Right lobe of liver (tissue), 6 donors: ENCODE data around the gene PMEPA1. TPM values are rescaled to one million over a fixed set of nuclear protein-coding genes. Genes with fewer than 3 reads are reported as not detected.
A peak's percentile ranks its signal among the peaks of the same experiment; 100 is the strongest.

Experiments
- ATAC-seq, 4 donors: fragments of 200-7000 bp; cut with Tn5 transposase; one replicate each; pipeline ENCODE4 v1.9.1; 2020; ENCODE audit warnings: mild to moderate bottlenecking in 4 of 4, moderate library complexity in 4 of 4
- DNase-seq, 3 donors: peaks; one replicate each; pipeline ENCODE4 v3.0.0-alpha.2; 2020
- H3K27ac ChIP-seq, 3 donors: fragments of 200-600 bp; one replicate each; pipeline ENCODE4 v1.8.0; 2022
- H3K27me3 ChIP-seq, 2 donors: fragments of 200-600 bp; one replicate each; pipeline ENCODE4 v1.8.0; 2022
- H3K36me3 ChIP-seq, 4 donors: fragments of 200-600 bp; sonication (generic) in 1 of 4; one replicate each; pipeline versions ENCODE4 v1.5.1 to v1.8.0; 2017 to 2022; ENCODE audit warnings: control low read depth in 1 of 4
- H3K4me1 ChIP-seq, 4 donors: fragments of 200-600 bp; sonication (generic) in 1 of 4; one replicate each; pipeline versions ENCODE4 v1.5.1 to v1.8.0; 2017 to 2022; ENCODE audit warnings: control low read depth in 1 of 4
- H3K4me3 ChIP-seq, 3 donors: fragments of 200-600 bp; one replicate each; pipeline ENCODE4 v1.8.0; 2022
- H3K9me3 ChIP-seq, 4 donors: fragments of 200-600 bp; sonication (generic) in 1 of 4; one replicate each; pipeline versions ENCODE4 v1.5.1 to v1.8.0; 2017 to 2022; ENCODE audit warnings: control low read depth in 1 of 4
- CTCF ChIP-seq, 4 donors: fragments of 200-600 bp in 3 of 4; fragments of 450-650 bp in 1 of 4; IDR thresholded peaks; one replicate each; pipeline versions ENCODE4 v1.5.1 to v1.8.0; 2016 to 2022; ENCODE audit warnings: antibody characterized with exemption in 4 of 4, mild to moderate bottlenecking in 2 of 4
- POLR2A ChIP-seq: fragments of 450-650 bp; IDR thresholded peaks from one replicate; pipeline ENCODE4 v1.6.1; 2017; ENCODE audit warnings: antibody characterized with exemption, mild to moderate bottlenecking
- WGBS: methylation state at CpG from one replicate; pipeline ENCODE4 v1.1.6; 2018; ENCODE audit warnings: low coverage, low lambda C conversion rate; ENCODE audit not compliant: insufficient coverage; ENCODE audit errors: missing lambda C conversion rate; 5-methylcytosine and 5-hydroxymethylcytosine counted together
- intact Hi-C, 2 donors: fragments of 100-400 bp; cut with DNase I; formaldehyde crosslinking; loops; one replicate each; pipeline versions ENCODE4 v1.11.2 to v1.14.1; 2022
- total RNA-seq, 6 experiments: library from RNA; depleted of rRNA in 2 of 6; stranded (reverse); fragments of >200 nt in 2 of 6; fragmentation: NEBNext Ultra II Directional in 3 of 6; extraction: Animal tissue kit (Norgen Biotek cat#: 25700) in 3 of 6; gene quantifications; one replicate each; pipeline versions ENCODE4 v1.1.0 to v1.2.4, GENCODE V29; 2016 to 2023
- donor health status: DM: no; HTN: yes; CAD: no.
- donor health status: DM: no; HTN: no; CAD: no.
- donor health status: DM: no; HTN: no; CAD: no.
- donor health status: DM: no; HTN: yes; CAD: no.
- donor health status: DM: no; HTN: yes; CAD: no.

Gene PMEPA1
- total RNA-seq, 6 experiments from 2014 or later: 0.50 to 2.3 (median 1.4) TPM

GRCh38 chr20:57627339-57627738 lies 82.5 kb downstream of the PMEPA1 start:
- WGBS: no CpG with 5 or more reads among the region's 2 CpGs
- Histone ChIP-seq H3K27me3 (no peaks in the 10 kb centered on the region), H3K4me3 (no peak overlapping the region), H3K36me3 (no peaks in the 10 kb centered on the region), H3K9me3 (no peaks in the 10 kb centered on the region), H3K4me1 (no peaks in the 10 kb centered on the region), H3K27ac (peak overlapping the region in 2 of 3 donors; percentile 48 to 77)
- TF ChIP-seq POLR2A: no peak
- TF ChIP-seq CTCF (IDR thresholded peaks at IDR 0.05): no peak
- DNase-seq: no peak
- ATAC-seq: no peak
- intact Hi-C loops: no loop called here

DNA sequence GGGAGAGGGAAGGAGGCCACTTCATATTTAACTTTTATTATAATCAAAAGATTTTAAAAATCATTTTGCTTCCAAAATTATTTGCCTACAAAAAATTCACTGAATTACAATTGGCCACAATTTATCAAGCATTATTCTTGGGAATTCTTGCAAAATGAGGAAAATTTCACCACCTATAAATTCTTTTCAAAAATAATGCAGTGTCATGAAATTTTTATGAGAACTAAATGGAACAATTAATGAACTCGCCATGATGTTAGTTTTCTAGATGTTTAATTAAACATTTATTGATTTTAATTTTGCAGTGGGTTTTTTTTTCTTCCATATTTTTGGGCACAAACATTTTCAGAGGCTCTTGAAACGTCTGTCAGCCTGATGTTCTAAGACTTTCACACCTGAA lies 83.8 kb downstream of the PMEPA1 start:
- DNase-seq (no peak), ATAC-seq (no peak)
- Histone ChIP-seq H3K4me3 (no peak overlapping the region), H3K9me3 (no peaks in the 10 kb centered on the region), H3K27ac (no peak overlapping the region), H3K27me3 (no peaks in the 10 kb centered on the region), H3K36me3 (no peaks in the 10 kb centered on the region), H3K4me1 (no peaks in the 10 kb centered on the region)
- 37% methylated on average over 2 of the region's 2 CpGs for WGBS
- intact Hi-C loops: no loop called here
- no peak for TF ChIP-seq POLR2A
- no peak for TF ChIP-seq CTCF (IDR thresholded peaks at IDR 0.05)

GRCh38 chr20:57625181-57625958 lies 84.4 kb downstream of the PMEPA1 start:
- no peak overlapping the region for H3K27ac ChIP-seq
- H3K4me1 ChIP-seq: no peaks in the 10 kb centered on the region
- H3K9me3 ChIP-seq: no peaks in the 10 kb centered on the region
- no peak for TF ChIP-seq CTCF (IDR thresholded peaks at IDR 0.05)
- no peak for TF ChIP-seq POLR2A
- DNase-seq (no peak), ATAC-seq (no peak)
- WGBS: 73% methylated on average over 7 of the region's 7 CpGs
- H3K4me3 ChIP-seq: no peak overlapping the region
- intact Hi-C loops: no loop called here
- H3K36me3 ChIP-seq: no peaks in the 10 kb centered on the region
- H3K27me3 ChIP-seq: no peaks in the 10 kb centered on the region

GRCh38 chr20:57624124-57624523 lies 85.7 kb downstream of the PMEPA1 start:
- 97% methylated on average over 2 of the region's 3 CpGs for WGBS
- Histone ChIP-seq H3K4me1 (no peaks in the 10 kb centered on the region), H3K27me3 (no peaks in the 10 kb centered on the region), H3K4me3 (no peak overlapping the region), H3K36me3 (no peaks in the 10 kb centered on the region), H3K27ac (no peak overlapping the region), H3K9me3 (no peaks in the 10 kb centered on the region)
- ATAC-seq: no peak
- DNase-seq: no peak
- intact Hi-C loops: no loop called here
- TF ChIP-seq POLR2A (no peak), CTCF (IDR thresholded peaks at IDR 0.05) (no peak)
